HG02981 (cell line): ENCODE measurements around the gene CNTNAP4.

ENCODE experiments used
- ATAC-seq: cut with Tn5 transposase; IDR thresholded peaks from one replicate; pipeline ENCODE4 v1.9.1; 2021; ENCODE audit warnings: mild to moderate bottlenecking, moderate library complexity; ENCODE audit not compliant: unreplicated experiment

CNTNAP4 gene

DNA sequence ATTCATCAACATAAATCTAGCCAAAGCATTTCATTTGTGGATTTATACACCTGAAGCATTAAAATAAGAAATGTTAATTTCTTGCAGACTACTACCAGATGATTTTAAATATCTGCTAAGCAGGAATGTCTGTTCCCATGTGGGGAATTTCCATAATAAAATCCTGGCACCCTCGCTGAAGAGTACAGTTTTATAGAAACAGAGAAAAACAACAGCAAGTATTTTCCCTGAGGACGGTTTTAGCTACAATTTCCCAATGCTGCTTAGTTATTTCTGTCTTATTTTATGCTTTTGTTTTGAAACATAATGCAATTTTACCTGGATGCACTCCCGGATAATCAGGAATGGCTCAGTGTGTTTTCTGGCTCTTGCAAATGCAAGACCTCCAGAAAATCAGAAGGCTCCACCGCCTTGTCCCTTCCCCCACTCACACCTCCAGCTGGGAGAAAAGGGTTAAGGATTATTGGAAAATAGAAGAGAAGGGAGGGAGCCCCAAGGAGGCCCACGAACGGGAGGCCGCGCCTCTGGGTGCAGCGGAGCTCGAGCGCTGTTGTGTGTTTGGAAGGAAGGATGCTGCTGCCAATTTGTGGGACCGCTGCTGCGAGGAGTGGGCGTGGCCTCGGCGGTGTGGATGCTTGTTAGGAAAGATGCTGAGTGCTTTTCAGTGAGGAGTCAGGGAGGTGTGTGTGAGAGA is at the start of gene CNTNAP4:
TSS of gene CNTNAP4 (plus strand) at position 657 of the 694 bp plus-strand sequence. CDS start 262 bp downstream, outside the sequence.
- no peak for ATAC-seq

DNA sequence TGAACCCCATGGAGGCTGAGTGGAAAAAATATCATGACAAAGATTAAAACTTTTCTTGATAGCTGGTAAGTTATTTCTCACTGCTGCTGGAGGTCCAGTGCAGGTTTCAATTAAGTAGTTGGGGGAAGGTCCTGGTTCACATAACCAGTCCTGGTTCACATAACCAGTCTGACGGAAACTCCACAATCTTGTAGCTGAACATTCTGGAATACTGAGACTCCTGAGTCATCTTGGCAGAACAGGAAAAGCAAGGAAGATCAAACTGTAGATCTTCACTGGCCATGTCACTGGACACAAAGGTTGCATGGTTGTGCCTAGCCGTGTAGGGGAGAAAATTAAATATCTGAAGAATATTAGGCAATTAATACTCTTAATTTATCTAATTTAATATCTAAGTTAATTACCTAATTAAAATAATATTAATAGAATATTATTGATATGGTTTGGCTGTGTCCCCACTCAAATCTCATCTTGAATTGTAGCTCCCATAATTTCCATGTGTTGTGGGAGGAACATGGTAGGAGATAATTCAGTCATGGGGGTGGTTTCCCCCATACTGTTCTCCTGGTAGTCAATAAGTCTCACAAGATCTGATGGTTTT is 48.6 kb upstream of the CNTNAP4 start:
- ATAC-seq = no peak

DNA sequence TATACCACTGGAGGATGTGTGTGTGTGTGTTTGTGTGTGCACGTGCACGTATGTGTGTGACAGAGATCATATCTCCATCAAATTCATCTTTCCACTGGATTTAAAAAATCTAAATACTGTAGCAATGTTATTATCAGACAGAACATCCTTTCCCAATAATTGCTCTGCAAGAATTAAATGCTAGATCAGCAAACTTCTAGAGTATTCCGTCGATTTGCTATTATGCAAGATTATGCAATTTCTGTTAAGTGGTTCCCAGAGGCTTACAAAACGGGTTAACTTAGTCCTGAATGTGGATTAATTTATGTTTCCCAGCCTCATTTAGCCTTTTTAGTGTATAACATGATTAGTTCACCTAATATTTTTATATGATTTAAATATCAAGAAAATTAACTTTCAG is 44.5 kb upstream of the CNTNAP4 start:
- no peak for ATAC-seq

DNA sequence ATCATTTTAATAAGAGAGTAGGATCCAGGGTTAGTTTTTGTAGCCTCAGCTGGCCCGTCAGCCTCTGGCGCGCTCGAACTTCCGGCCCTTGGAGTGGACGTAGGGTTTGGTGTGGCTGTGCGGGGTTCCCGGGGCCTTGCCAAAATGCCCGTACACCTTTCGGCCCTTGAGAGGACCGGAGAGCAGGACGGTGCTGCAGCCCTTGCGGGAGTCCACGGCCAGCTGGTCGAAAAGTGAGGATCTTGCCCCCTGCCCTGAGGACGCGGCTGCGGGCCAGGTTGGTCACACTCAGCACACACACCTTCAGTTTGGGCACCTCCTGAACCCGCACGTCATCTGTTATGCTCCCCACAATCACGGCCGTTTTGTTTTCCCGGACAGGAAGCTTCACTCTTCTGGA is 42.2 kb upstream of the CNTNAP4 start:
- no peak for ATAC-seq

DNA sequence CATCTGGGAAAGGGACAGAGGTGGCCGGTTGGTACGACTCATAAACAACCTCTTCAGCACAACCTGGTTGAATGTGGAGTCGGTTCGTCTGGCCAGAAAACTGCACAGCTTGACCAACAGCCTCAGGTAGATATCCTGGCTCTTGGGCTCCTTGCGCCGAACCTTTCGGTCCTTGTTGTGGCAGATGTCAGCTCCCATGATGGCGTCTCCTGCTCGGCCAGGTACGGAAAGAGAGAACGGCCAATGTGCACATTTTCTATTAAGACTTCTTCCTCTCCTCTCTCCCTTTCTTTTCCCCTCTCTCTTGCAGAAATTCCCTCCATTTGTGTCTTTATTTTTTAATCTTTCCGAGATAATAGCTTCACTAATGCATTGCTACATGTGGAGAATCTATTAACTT is 41.8 kb upstream of the CNTNAP4 start:
- no peak for ATAC-seq

DNA sequence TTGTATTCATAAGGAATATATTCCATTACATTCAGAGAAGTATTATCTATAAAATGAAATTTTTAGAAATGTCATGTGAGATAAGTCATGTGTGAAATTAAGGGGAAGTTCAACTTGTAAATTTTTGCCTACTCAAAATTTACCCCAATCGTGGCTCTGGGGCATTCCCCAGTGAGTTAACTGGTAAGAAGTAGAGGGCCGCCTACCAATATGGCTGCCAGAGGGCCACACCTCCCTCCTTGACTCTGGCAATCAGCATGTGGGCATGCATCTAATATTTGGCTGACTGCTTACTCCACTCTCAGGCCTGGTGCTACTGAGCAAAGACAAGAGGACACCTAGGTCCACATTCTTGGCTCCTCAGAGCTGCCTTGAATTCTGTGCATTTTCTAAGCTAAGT is 39.7 kb upstream of the CNTNAP4 start:
- ATAC-seq = no peak

DNA sequence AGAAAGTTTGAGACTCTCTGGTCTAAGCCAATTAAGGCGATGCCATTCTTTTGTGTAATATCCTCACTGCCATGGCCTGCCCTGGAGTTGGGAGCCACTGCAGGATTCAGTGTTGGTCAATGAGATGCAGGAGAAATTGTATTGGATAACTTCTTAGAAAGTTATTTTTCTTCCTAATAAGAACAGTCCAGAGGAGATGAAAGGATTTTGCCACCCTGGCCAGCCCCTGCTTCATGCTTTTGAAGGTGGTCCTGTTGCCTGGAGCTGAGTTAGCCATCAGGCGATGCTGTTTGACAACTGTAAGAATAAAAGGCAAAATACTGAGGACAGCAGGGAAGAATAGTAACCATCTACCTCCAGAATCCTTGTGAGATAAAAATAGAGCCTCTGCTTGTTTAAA is 35.4 kb upstream of the CNTNAP4 start:
- no peak for ATAC-seq

DNA sequence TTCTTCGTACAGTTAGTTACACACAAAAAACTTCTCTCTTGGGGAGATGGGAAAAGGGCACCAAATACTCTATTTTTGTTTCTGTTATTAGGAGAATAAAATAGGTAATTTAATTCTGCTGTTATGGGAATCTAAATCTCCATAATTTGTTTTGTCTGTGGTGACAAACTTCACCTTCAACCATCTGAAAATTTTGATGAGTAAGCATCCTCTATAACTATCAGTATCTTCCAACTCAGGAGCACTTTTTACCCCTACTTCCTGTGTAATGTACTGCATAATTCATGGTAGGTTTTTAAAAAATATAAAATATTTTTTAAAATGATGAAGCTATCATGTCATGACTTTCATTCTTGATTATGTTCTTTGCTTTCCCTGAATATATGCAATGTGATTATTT is 33.6 kb upstream of the CNTNAP4 start:
- no peak for ATAC-seq

DNA sequence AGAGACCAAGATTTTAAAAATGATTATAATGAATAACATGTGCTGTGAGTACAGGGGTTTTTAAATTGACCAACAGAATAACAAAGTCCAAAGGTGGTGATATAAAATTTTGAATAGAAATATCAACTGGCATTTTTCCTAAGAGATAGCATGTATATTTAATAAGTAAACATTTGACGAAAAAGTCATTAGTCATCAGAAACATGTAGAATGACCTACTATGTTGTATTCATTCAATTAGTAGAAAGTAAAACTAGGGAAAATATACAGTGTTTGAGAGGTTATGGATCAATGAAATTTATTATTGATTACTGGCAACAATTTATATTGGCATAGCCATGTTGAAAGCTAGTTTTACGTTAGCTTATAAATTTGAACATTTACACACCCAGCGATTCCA is 30.6 kb upstream of the CNTNAP4 start:
- no peak for ATAC-seq

DNA sequence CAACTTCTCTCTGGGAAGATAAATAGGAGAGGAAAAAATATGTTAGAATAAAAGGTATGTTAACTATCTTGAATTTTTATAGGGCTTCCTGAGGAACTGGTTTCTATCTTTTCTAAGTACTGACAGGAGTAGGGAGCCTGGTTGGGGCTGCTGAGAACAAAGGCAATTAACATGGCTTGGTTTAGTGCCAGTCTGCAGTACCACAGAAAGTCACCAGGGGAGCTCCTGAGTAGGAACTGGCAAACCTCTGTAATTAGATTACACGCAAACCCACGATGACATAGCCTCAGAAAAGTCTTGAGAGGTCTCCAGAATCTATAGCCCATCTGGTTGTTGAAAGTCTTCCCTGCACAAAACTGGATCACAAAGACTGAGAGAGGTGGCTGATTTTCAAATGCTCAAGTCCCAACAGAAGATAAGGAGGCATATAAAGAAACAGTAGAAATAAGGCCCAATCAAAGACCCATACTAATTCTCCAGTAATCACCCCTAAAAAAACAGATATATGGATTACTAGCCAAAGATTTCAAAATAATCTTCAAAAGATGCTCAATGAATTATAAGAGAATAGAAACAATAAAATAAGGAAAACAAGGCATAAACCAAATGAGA is 11.7 kb upstream of the CNTNAP4 start:
- peak; percentile 87 for ATAC-seq

DNA sequence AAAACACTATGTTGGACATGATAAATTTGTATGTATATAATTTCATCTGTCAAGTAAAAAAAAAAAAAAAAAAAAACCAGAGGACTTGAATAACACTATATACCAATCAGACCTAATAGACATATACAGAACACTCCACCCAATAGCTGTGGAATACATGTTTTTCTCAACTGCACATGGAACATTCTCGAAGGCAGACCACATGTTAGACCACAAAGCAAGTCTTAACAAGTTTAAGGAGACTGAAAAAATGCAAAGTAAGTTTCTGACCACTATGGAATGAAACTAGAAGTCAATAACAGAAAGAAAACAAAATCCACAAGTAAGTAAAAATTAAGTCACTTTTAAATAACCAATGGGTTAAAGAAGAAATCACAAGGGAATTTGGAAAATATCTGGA is 8.4 kb upstream of the CNTNAP4 start:
- no peak for ATAC-seq

DNA sequence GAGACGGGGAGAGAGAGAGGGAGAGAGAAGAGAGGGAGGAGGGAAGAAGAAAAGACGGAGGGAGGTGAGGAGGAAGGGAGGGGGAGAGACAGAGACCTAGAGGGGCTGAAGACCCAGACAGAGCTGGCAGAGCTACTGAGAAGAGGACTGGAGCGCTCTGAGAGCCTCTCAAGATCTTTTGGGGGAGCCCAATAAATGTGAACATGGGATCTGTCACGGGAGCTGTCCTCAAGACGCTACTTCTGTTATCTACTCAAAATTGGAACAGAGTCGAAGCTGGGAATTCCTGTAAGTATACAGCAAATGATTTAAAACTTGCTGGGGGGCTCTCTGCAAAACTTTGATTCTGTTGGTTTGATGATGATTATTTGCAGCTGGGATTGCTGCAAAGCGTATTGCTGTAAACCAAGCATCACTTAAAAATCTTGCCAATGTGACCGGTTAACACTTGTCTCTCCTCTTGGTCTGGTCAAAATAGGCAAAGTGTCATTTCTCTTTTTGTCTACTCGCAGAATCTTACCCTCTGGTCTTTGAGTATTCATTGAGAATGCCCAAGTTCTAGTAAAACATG is 344 bp downstream of the CNTNAP4 start:
- no peak for ATAC-seq

DNA sequence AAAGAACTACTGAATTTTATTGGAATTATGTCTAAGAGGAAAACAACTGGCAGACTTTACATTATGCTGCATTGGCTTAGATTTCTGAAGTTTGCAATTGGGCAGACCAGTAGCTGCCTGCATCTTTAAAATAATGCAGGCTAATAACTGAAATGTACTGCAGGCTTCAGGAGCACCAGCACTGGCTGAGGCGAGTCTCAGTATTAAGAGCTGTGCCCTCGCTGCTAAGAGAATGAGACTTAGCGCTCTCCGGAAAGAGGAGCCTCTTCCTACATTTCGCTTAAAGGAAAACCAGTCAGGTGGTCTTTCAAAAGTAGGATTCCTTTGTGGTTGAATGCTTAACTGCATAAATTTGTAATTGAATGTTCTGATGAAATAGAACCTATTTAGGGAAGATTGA is 885 bp downstream of the CNTNAP4 start:
- no peak for ATAC-seq

DNA sequence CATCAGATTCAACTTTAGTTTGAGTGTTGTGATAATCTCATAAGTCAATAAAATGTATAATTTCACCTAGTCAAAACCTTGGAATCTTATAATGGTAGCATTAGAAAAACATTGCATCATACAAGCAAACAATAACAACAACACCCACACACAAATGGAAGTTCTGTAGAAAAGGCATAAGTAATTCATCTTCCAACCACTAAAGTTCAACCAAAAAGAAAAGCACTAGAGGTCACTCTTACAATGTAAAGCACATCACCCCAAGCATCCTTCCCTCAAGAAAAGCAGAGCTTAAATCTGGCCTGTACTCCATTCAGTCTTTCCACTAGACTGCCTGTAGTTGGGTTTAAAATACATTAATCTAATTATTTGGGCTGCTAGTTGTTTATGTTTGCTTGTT is 1.8 kb downstream of the CNTNAP4 start:
- peak; percentile 64 for ATAC-seq

DNA sequence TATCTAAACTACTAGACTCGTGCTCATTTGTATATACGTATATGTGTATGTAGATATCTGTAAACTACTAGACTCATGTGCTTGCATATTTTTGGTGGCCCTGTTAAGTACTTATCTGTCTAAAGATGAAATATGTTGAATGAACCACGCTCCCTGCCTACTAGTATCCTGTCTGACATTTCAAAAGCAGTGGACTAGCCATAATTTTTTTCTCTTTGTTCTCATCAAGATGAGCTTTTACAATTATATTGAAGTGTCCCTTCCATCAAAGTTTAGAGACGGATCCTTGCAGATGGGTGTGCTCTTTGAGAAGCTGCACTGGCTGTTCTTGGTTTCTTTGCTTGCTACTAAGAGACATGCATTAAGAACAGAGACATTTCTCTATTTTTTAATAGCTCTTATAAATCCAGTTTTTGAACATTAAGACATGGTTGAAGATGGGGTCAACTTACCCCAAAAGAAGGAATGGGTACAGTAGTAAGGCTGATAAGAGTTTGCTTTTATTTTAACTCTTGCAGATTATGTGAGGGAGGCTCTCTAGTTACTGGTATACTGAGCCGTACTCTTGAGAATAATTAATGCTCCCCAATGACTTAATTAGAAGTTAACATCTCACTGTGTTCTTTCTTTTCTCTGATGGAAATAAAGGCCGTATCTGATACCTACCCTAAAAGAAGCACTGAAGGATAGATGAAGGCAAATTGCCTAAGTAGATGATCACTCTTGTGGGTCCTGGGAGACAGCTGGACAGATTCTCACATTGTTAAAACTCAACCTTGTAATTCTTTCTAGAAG is 3.4 kb downstream of the CNTNAP4 start:
- no peak for ATAC-seq

DNA sequence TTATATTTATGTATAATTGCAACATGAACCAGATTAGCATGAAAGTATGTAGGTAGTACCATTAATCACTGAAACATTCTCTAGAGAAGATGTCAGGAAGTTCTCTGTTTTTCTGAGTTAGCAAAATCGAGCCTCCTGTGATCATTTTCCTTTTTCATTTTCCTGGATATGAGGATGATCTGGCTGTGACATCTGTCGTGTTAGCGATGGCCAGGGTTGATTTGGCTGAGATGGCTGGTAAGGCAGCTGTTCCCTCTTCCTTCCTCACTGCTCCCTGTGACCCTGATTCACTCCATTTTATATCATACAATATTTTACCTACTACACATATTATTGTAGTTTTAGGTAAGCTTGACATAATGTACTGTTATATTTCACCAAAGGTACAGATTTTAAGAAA is 10.3 kb downstream of the CNTNAP4 start:
- ATAC-seq = no peak

DNA sequence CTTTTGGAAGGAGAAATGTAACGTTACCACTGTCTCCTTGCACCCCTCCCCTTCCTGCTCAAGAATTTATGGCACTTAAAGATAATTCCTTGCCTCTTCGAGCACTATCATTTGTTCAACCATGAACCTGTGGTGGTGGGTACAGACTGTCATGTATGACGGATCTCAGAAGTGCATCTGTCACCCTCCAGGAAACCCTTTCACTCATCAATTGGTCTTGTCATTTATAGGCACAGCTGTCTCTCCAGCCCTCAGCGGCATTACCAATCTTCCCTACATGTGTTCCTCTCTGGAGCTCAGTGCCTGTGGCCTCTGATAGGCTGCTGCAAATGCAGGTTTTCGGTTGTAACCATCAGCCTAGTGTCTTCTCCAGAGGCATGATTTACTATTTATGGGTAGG is 15.0 kb downstream of the CNTNAP4 start:
- no peak for ATAC-seq

DNA sequence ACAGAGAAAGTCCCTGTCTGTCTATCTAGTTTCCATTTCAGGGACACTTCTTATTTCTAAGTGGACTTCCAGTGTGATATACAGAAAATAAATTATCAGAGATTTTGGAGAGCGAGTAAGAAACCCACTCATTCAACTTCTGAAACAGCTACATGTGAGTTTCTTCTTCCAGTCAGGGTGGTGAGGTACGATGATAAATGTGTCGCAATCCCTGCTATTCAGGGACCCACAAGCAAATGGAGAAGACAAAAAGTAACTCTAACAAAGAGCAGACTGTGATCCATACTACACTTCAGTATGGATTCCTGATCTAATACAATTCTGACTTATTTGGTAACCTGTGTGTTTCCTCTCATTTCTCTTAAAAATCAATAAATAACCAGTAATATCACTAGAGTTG is 16.8 kb downstream of the CNTNAP4 start:
- no peak for ATAC-seq

DNA sequence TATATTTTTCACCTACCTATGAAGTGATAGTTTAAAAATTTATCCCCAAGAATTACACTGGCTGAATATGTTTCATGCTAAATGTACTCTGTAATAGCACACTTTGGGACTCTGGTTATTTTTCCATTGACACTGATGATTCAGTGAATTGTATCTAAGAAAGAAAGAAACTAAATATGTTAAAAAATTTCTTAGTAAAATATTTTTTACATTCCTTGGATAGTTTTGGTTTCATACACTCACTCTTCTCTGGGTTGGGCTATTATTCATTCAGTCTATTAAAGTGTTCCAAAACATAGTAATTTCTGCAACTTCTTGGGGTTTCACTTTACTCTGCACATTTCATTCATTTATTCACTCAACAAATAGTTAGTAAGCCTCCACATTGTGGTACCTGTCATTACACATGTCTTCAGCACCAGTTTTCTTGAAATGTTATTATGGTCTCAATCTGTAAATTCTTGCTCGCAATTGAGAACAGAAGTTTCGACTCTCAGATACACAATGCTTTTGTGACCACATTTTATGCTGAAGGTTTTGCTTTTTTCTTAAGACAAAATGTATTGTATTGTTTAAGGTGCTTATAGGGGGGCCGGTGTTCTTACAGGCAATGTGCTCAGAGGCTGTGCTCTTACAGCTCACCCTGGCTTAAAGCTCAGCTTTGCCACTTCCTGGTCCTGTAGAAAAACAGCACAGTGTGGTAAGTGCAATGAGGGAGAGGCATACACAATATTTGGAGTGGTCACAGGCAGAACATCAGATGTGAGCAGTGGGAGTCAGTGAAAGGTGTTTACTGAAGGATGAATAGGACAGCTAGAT is 17.4 kb downstream of the CNTNAP4 start:
- no peak for ATAC-seq

DNA sequence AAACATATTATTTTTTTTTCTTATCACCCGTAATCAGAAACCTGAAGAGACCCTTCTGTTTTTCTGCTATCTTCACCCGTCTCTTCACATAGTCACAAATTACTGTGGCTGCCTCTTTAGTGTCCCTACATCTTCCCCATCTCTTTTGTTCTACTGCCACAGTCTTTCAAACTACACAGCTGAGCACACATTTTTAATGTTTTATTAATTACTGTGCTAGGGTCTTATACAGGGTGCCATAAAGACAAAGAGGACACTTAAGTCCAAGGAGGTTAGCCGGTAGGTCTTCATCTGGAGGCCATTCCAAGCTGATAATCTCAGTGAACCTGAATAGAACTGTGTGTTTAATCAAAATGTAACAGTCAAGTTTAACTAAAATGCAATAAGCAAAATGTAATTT is 20.7 kb downstream of the CNTNAP4 start:
- ATAC-seq = no peak
